ENCODE measurements around the gene CTBP2.

- TF ChIP-seq CTCF (IDR thresholded peaks at IDR 0.05) (no peak), EZH2 (IDR thresholded peaks at IDR 0.05) (no peak)
Observed at GRCh38 chr10:125068406-125068805, 92.0 kb downstream of the CTBP2 start.

Measured in neural progenitor cell (in vitro differentiated cells).